Loucy (cell line): Measurements from ENCODE around the gene PMP22.

ENCODE experiments used
- H2AFZ ChIP-seq: fragments of 200-600 bp; sonication (generic); 2 replicates; pipeline ENCODE4 v1.6.0; 2016; ENCODE audit warnings: antibody characterized with exemption, mild to moderate bottlenecking, low read length, moderate library complexity
- H3F3A ChIP-seq: fragments of 200-600 bp; 2 replicates; pipeline ENCODE4 v1.6.0; 2016; ENCODE audit warnings: antibody characterized with exemption, low read depth, mild to moderate bottlenecking
- H3K27me3 ChIP-seq: fragments of 200-600 bp; sonication (generic); 2 replicates; pipeline ENCODE4 v1.6.1; 2014; ENCODE audit warnings: low read length, mild to moderate bottlenecking; ENCODE audit not compliant: insufficient read depth, poor library complexity, severe bottlenecking
- H3K36me3 ChIP-seq: fragments of 200-600 bp; sonication (generic); 2 replicates; pipeline ENCODE4 v1.6.1; 2016; ENCODE audit warnings: low read length; ENCODE audit not compliant: insufficient read depth
- H3K4me1 ChIP-seq: fragments of 200-600 bp; sonication (generic); 2 replicates; pipeline ENCODE4 v1.5.1; 2014; ENCODE audit warnings: low read length, mild to moderate bottlenecking; ENCODE audit not compliant: insufficient read depth, poor library complexity, severe bottlenecking
- H3K4me2 ChIP-seq: fragments of 200-600 bp; sonication (generic); 2 replicates; pipeline ENCODE4 v1.6.0; 2014; ENCODE audit warnings: antibody characterized with exemption, low read length, low read depth, mild to moderate bottlenecking; ENCODE audit not compliant: poor library complexity, severe bottlenecking
- H3K4me3 ChIP-seq: fragments of 200-600 bp; sonication (generic); 2 replicates; pipeline ENCODE4 v1.5.1; 2014; ENCODE audit warnings: low read length, mild to moderate bottlenecking, mixed read lengths; ENCODE audit not compliant: poor library complexity, severe bottlenecking
- H3K79me2 ChIP-seq: fragments of 200-600 bp; sonication (generic); 2 replicates; pipeline ENCODE4 v1.6.1; 2014; ENCODE audit warnings: low read length; ENCODE audit not compliant: insufficient read depth
- H3K9ac ChIP-seq: fragments of 200-600 bp; sonication (generic); 2 replicates; pipeline ENCODE4 v1.6.0; 2014; ENCODE audit warnings: mild to moderate bottlenecking, low read depth, low read length, moderate library complexity; ENCODE audit not compliant: poor library complexity, severe bottlenecking
- H3K9me2 ChIP-seq: fragments of 200-600 bp; sonication (generic); replicated peaks from 2 replicates; pipeline ENCODE4 v1.6.1; 2016; ENCODE audit warnings: low read depth, low read length, mixed read lengths
- H3K9me3 ChIP-seq: fragments of 200-600 bp; sonication (generic); 2 replicates; pipeline ENCODE4 v1.6.1; 2014; ENCODE audit warnings: mild to moderate bottlenecking, antibody characterized with exemption, low read length, low read depth; ENCODE audit not compliant: insufficient read depth
- H4K20me1 ChIP-seq: fragments of 200-600 bp; sonication (generic); 2 replicates; pipeline ENCODE4 v1.6.0; 2014; ENCODE audit warnings: antibody characterized with exemption, low read length, mild to moderate bottlenecking; ENCODE audit not compliant: insufficient read depth, poor library complexity, severe bottlenecking
- CTCF ChIP-seq: fragments of 200-600 bp; sonication (generic); conservative IDR thresholded peaks from 2 replicates; pipeline ENCODE4 v1.5.1; 2014; ENCODE audit warnings: mild to moderate bottlenecking, antibody characterized with exemption, low read length
- EZH2phosphoT487 ChIP-seq: fragments of 200-600 bp; IDR thresholded peaks from 2 replicates; pipeline ENCODE4 v1.6.1; 2018; ENCODE audit warnings: antibody characterized with exemption, mild to moderate bottlenecking, moderate library complexity, borderline replicate concordance

PMP22 gene

GRCh38 chr17:15303851-15304250 is 38.7 kb upstream of the PMP22 start:
- H3K4me2 ChIP-seq, result no peak overlapping the region
- no peak overlapping the region for H3K4me3 ChIP-seq
- no peaks in the 10 kb centered on the region for H3K27me3 ChIP-seq
- no peaks in the 10 kb centered on the region for H3K9me3 ChIP-seq
- H3F3A ChIP-seq, result no peaks in the 10 kb centered on the region
- no peaks in the 10 kb centered on the region for H3K79me2 ChIP-seq
- H3K9me2 ChIP-seq, result no peaks in the 10 kb centered on the region
- TF ChIP-seq EZH2phosphoT487 (no peak), CTCF (no peak)
- no peaks in the 10 kb centered on the region for H3K4me1 ChIP-seq
- no peaks in the 10 kb centered on the region for H3K36me3 ChIP-seq
- no peak overlapping the region for H2AFZ ChIP-seq
- H3K9ac ChIP-seq, result no peak overlapping the region
- no peaks in the 10 kb centered on the region for H4K20me1 ChIP-seq

GRCh38 chr17:15303268-15303667 is 38.1 kb upstream of the PMP22 start:
- Histone ChIP-seq H3K4me1 (no peaks in the 10 kb centered on the region), H3K4me3 (no peak overlapping the region), H3K79me2 (no peaks in the 10 kb centered on the region), H3K4me2 (no peak overlapping the region), H3K27me3 (no peaks in the 10 kb centered on the region), H3K36me3 (no peaks in the 10 kb centered on the region), H3F3A (no peaks in the 10 kb centered on the region), H2AFZ (no peak overlapping the region), H4K20me1 (no peaks in the 10 kb centered on the region), H3K9ac (no peak overlapping the region), H3K9me2 (no peaks in the 10 kb centered on the region), H3K9me3 (no peaks in the 10 kb centered on the region)
- TF ChIP-seq CTCF (no peak), EZH2phosphoT487 (no peak)

GRCh38 chr17:15301845-15302244 is 36.7 kb upstream of the PMP22 start:
- H3K9me3 ChIP-seq, result no peaks in the 10 kb centered on the region
- no peaks in the 10 kb centered on the region for H3K79me2 ChIP-seq
- H3F3A ChIP-seq, result no peaks in the 10 kb centered on the region
- H3K4me1 ChIP-seq, result no peaks in the 10 kb centered on the region
- no peak overlapping the region for H3K4me3 ChIP-seq
- H2AFZ ChIP-seq, result no peak overlapping the region
- no peaks in the 10 kb centered on the region for H4K20me1 ChIP-seq
- no peak overlapping the region for H3K9ac ChIP-seq
- no peaks in the 10 kb centered on the region for H3K27me3 ChIP-seq
- no peaks in the 10 kb centered on the region for H3K36me3 ChIP-seq
- H3K9me2 ChIP-seq, result no peaks in the 10 kb centered on the region
- TF ChIP-seq EZH2phosphoT487 (no peak), CTCF (no peak)
- no peak overlapping the region for H3K4me2 ChIP-seq
